Heart left ventricle (tissue), 16 donors: ENCODE results near the gene MS4A15. TPM values are rescaled to one million over a fixed set of nuclear protein-coding genes. Genes with fewer than 3 reads are reported as not detected.
"Not testable (repeated sequence)": the region's sequence is repeated elsewhere in the genome, so short reads cannot be mapped to it uniquely, and the experiment has no call there.

Experiments
- ATAC-seq, 4 donors: fragments of 200-7000 bp; cut with Tn5 transposase; one replicate each; pipeline ENCODE4 v1.9.1; 2020 to 2022; ENCODE audit warnings: moderate library complexity in 4 of 4, mild to moderate bottlenecking in 3 of 4, moderate number of reproducible peaks in 1 of 4
- DNase-seq, 5 donors: peaks; one replicate each; pipeline ENCODE4 v3.0.0-alpha.2; 2020
- H3K27ac ChIP-seq, 12 donors: fragments of 200-600 bp; sonication (generic) in 4 of 12; one replicate each; pipeline versions ENCODE4 v1.5.0 to v1.8.0; 2016 to 2022; ENCODE audit warnings: mild to moderate bottlenecking in 2 of 12
- H3K27me3 ChIP-seq, 9 donors: fragments of 200-600 bp; sonication (generic) in 2 of 9; one replicate each; pipeline versions ENCODE4 v1.5.1 to v1.8.0; 2016 to 2022; ENCODE audit warnings: mild to moderate bottlenecking in 3 of 9
- H3K36me3 ChIP-seq, 9 donors: fragments of 200-600 bp; sonication (generic) in 2 of 9; one replicate each; pipeline versions ENCODE4 v1.5.0 to v1.8.0; 2018 to 2022; ENCODE audit warnings: mild to moderate bottlenecking in 2 of 9
- H3K4me1 ChIP-seq, 12 donors: fragments of 200-600 bp; sonication (generic) in 4 of 12; one replicate each; pipeline versions ENCODE4 v1.5.0 to v1.8.0; 2016 to 2022; ENCODE audit warnings: mild to moderate bottlenecking in 3 of 12
- H3K4me3 ChIP-seq, 12 donors: fragments of 200-600 bp; sonication (generic) in 4 of 12; one replicate each; pipeline versions ENCODE4 v1.5.0 to v1.8.0; 2017 to 2022; ENCODE audit warnings: mild to moderate bottlenecking in 9 of 12, moderate library complexity in 4 of 12
- H3K9me3 ChIP-seq, 12 donors: fragments of 200-600 bp; sonication (generic) in 4 of 12; one replicate each; pipeline versions ENCODE4 v1.5.0 to v1.8.0; 2016 to 2022; ENCODE audit warnings: mild to moderate bottlenecking in 1 of 12
- POLR2A ChIP-seq, 2 donors: fragments of 450-650 bp; IDR thresholded peaks; one replicate each; pipeline ENCODE4 v1.6.1; 2017; ENCODE audit warnings: antibody characterized with exemption in 2 of 2, mild to moderate bottlenecking in 2 of 2, moderate library complexity in 2 of 2
- WGBS, 4 donors: extraction: QIAGEN DNeasy Blood & Tissue Kit in 2 of 4; methylation state at CpG; one replicate each; pipeline versions ENCODE4 v1.1.5 to v1.1.7; 2013 to 2018; 5-methylcytosine and 5-hydroxymethylcytosine counted together
- intact Hi-C, 10 donors: fragments of 100-400 bp; cut with DNase I; formaldehyde crosslinking; loops; one replicate each; pipeline versions ENCODE4 v1.11.1 to v1.14.2; 2022
- polyA plus RNA-seq, 2 donors: library from polyadenylated mRNA; stranded (reverse); fragments of 200-250 nt; gene quantifications; one replicate each; pipeline ENCODE4 v1.2.3, GENCODE V29; 2013
- total RNA-seq, 9 donors: library from RNA; depleted of rRNA in 2 of 9; stranded (reverse); fragments of >200 nt in 2 of 9; fragmentation: NEBNext Ultra II Directional in 3 of 9; extraction: Animal tissue kit (Norgen Biotek cat#: 25700) in 3 of 9; gene quantifications; one replicate each; pipeline versions ENCODE4 v1.1.0 to v1.2.4, GENCODE V29; 2016 to 2023
- TF ChIP-seq, protein P1 (sequence below), 12 donors: fragments of 200-600 bp; sonication (generic) in 4 of 12; IDR thresholded peaks; one replicate each; pipeline versions ENCODE4 v1.5.0 to v1.8.0; 2018 to 2022; ENCODE audit warnings: antibody characterized with exemption in 12 of 12, mild to moderate bottlenecking in 5 of 12
- donor health status: ischemic (EF 13 %, LVEDD 7.1; RV severe dilation, severe dysfunction).
- donor health status: healthy with polysubstance abuse.
- donor health status: DM: no; HTN: yes; CAD: no.
- donor health status: DM: no; HTN: no; CAD: no.
- donor health status: ischemic (EF 25% LVEDD 6.9; RV normal size, moderate dysfunction).
- donor health status: ischemic (EF 25% LVEDD 5.7; RV mildly dilated, moderate dysfunction).
- donor health status: healthy.
- donor health status: DM: yes; HTN: yes; CAD: no.
- donor health status: ischemic (EF 35%, LVEDD 5.7; RV mildly dilated, moderate dysfunction).
- donor health status: nonischemic (EF 11% LVEDD 7.7; RV severe dilation, severe dysfunction).
- donor health status: DM: yes; HTN: yes; CAD: no.
- donor health status: PGD.
- donor health status: ischemic (EF 29% LVEDD 5.4; RV normal size, mild dysfunction).
- donor health status: nonischemic (EF 23%, LVEDD 6.1; RV moderate dilation, normal function).

MS4A15 gene
- total and polyA plus RNA-seq, 11 donors, result not detected

DNA sequence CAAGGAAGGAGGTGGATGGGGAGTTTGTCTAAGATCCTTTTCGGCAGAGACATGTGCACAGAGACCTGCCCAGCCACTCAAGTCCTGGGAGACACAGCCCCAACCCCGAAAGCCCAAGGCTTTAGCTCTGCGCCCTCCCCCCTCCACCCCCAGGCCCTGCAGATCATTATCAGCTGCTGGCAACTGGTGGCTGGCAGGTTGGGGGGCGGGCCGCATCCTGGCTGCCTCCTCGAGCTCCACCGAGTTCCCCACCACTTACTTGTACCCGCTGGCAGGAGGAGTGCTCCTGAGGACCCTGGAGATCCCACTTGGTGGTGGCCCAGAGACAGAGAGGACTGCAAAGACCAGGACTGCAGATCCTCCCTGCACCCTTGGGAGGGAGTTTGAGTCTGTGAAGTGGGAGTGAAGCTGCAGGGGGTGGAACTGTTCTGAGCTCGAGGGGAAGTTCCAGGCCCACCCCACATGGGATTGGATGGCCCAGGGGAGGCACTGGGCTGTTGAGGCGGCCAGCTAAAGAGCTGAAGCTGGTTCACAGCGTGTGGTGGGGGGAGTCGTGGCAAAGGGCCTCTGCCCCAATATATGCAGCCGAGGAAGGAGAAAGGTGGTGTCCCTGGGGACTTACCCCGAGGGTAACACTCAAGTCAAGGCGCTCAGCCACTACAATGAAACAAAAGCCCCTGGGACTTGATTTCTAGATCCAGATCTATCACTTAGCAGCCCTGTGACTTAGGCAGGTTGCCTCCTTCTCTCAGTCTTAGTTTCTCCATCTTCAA, 65.3 kb downstream of the MS4A15 start:
- WGBS, 4 donors, result 65 to 75% (median 70%) methylated on average over 8 to 15 of the region's 15 CpGs
- TF ChIP-seq POLR2A (IDR thresholded peaks at IDR 0.05), result no peak
- TF ChIP-seq, protein P1, sequence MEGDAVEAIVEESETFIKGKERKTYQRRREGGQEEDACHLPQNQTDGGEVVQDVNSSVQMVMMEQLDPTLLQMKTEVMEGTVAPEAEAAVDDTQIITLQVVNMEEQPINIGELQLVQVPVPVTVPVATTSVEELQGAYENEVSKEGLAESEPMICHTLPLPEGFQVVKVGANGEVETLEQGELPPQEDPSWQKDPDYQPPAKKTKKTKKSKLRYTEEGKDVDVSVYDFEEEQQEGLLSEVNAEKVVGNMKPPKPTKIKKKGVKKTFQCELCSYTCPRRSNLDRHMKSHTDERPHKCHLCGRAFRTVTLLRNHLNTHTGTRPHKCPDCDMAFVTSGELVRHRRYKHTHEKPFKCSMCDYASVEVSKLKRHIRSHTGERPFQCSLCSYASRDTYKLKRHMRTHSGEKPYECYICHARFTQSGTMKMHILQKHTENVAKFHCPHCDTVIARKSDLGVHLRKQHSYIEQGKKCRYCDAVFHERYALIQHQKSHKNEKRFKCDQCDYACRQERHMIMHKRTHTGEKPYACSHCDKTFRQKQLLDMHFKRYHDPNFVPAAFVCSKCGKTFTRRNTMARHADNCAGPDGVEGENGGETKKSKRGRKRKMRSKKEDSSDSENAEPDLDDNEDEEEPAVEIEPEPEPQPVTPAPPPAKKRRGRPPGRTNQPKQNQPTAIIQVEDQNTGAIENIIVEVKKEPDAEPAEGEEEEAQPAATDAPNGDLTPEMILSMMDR (IDR thresholded peaks at IDR 0.05), result no peak
- H3K4me1 ChIP-seq, result peaks cover 0 to 3% (median 0%) of the 10 kb centered on the region in 12 donors
- intact Hi-C loops, result no loop called here
- no peaks in the 10 kb centered on the region for H3K36me3 ChIP-seq
- H3K27ac ChIP-seq, result no peak overlapping the region
- H3K27me3 ChIP-seq, result no peaks in the 10 kb centered on the region
- ATAC-seq (no peak), DNase-seq (no peak)
- peaks cover 0 to 7% (median 3%) of the 10 kb centered on the region in 12 donors for H3K9me3 ChIP-seq
- no peak overlapping the region for H3K4me3 ChIP-seq

DNA sequence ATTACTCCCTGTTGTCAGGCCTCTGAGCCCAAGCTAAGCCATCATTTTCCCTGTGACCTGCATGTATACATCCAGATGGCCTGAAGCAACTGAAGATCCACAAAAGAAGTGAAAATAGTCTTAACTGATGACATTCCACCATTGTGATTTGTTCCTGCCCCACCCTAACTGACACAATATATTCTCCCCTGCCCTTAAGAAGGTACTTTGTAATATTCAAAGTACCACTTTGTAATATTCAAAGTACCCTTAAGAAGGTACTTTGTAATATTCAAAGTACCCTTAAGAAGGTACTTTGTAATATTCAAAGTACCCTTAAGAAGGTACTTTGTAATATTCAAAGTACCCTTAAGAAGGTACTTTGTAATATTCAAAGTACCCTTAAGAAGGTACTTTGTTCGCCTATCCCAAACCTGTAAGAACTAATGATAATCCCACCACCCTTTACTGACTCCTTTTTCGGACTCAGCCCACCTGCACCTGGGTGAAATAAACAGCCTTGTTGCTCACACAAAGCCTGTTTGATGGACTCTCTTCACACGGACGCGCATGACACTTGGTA, 67.2 kb downstream of the MS4A15 start:
- H3K9me3 ChIP-seq, DNase-seq, intact Hi-C loops, H3K27ac ChIP-seq, H3K4me1 ChIP-seq, H3K27me3 ChIP-seq, H3K36me3 ChIP-seq, H3K4me3 ChIP-seq, ATAC-seq: not testable (repeated sequence)
- 90 to 99% (median 94%) methylated on average over 5 of the region's 5 CpGs for WGBS, 4 donors

DNA sequence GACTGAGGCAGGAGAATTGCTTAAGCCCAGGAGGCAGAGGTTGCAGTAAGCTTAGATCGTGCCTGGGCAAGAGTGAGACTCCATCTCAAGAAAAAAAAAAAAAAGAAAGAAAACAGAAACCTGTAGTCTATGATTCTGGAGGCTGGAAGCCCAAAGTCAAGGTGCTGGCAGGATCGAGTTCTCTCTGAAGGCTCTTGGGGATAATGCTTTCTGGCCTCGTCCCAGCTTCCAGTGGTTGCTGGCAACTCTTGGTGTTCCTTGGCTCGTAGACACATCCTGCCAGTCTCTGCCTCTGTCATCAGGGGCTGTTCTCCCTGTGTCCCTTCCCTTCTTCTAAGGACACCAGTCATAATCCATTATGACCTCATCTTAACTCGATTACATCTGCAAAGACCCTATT, 68.5 kb downstream of the MS4A15 start:
- TF ChIP-seq POLR2A (IDR thresholded peaks at IDR 0.05), result no peak
- TF ChIP-seq, protein P1 (IDR thresholded peaks at IDR 0.05), result no peak
- WGBS, 4 donors, result 84 to 90% (median 88%) methylated on average over 5 of the region's 5 CpGs
- Histone ChIP-seq H3K4me3 (no peak overlapping the region), H3K27ac (no peak overlapping the region), H3K27me3 (no peaks in the 10 kb centered on the region), H3K9me3 (no peaks in the 10 kb centered on the region), H3K36me3 (no peaks in the 10 kb centered on the region), H3K4me1 (peaks cover 0 to 3% (median 0%) of the 10 kb centered on the region in 12 donors)
- no peak for DNase-seq
- no peak for ATAC-seq
- intact Hi-C loops, result loop anchor here in 1 of 10 donors (5.0 kb wide), 1 partner anchor 38 kb away; the partner anchor contains the start of gene MS4A10

DNA sequence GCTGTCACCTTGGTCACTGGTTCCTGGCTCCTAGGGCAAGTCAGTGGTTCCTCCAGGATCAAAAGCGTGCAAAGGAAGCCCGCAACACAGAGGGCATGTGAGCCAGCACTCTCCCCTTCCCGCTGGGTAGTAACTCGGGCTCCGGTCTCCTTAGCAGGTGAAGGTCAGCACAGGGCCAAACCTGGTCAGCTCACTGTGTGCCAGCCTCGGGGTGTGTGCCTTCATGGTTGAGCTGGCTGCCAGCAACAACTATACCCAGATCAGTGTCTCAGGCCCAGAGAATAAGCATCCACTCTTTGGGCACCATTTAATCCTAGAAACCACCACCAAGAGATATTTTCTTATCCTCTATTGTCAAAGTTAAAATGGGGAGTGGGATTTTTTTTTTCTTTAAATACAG, 69.1 kb downstream of the MS4A15 start:
- Histone ChIP-seq H3K36me3 (no peaks in the 10 kb centered on the region), H3K4me3 (no peak overlapping the region), H3K27me3 (no peaks in the 10 kb centered on the region), H3K4me1 (peaks cover 0 to 3% (median 0%) of the 10 kb centered on the region in 12 donors), H3K27ac (no peak overlapping the region), H3K9me3 (no peaks in the 10 kb centered on the region)
- no peak for ATAC-seq
- no peak for TF ChIP-seq POLR2A (IDR thresholded peaks at IDR 0.05)
- TF ChIP-seq, protein P1 (IDR thresholded peaks at IDR 0.05), result no peak
- no peak for DNase-seq
- 68 to 95% (median 76%) methylated on average over 4 to 6 of the region's 6 CpGs for WGBS, 4 donors
- intact Hi-C loops, result loop anchor here in 1 of 10 donors (5.0 kb wide), 1 partner anchor 38 kb away; the partner anchor contains the start of gene MS4A10

Other genes starting within 250 kb of the MS4A15 start
- gene MS4A13, start 241.5 kb upstream of the MS4A15 start, total RNA-seq, result not detected
- gene MS4A13, start 241.5 kb upstream of the MS4A15 start, polyA plus RNA-seq, result not detected
- gene MS4A8, start 57.3 kb upstream of the MS4A15 start, total RNA-seq, result not detected
- gene MS4A8, start 57.3 kb upstream of the MS4A15 start, polyA plus RNA-seq, result not detected
- not detected for gene MS4A18, start 32.1 kb upstream of the MS4A15 start, total RNA-seq
- not detected for gene MS4A18, start 32.1 kb upstream of the MS4A15 start, polyA plus RNA-seq
- not detected for gene MS4A10, start 28.5 kb downstream of the MS4A15 start, total RNA-seq
- gene MS4A10, start 28.5 kb downstream of the MS4A15 start, polyA plus RNA-seq, result not detected
- gene CCDC86, start 85.2 kb downstream of the MS4A15 start, total RNA-seq, result 10 to 100 TPM in 5 of 9 donors, 1 to 10 TPM in 4; 6.0 to 26.7 (median 10.1) TPM
- 10 to 100 TPM in 1 of 2 donors, 1 to 10 TPM in 1; 8.1 to 33.3 TPM for gene CCDC86, start 85.2 kb downstream of the MS4A15 start, polyA plus RNA-seq
- 1 to 10 TPM in 8 of 9 donors, under 1 TPM in 1; 0.61 to 7.9 (median 1.4) TPM for gene PTGDR2, start 99.1 kb downstream of the MS4A15 start, total RNA-seq
- gene PTGDR2, start 99.1 kb downstream of the MS4A15 start, polyA plus RNA-seq, result 1 to 10 TPM in 1 of 2 donors, under 1 TPM in 1; 0.76 to 4.3 TPM
- under 1 TPM in 2 of 9 donors, not detected in 7; 0.30 to 0.95 TPM for gene ZP1, start 110.7 kb downstream of the MS4A15 start, total RNA-seq
- gene ZP1, start 110.7 kb downstream of the MS4A15 start, polyA plus RNA-seq, result under 1 TPM; 0.15 to 0.33 TPM
- 10 to 100 TPM; 30.8 to 72.0 (median 40.8) TPM for gene PRPF19, start 149.7 kb downstream of the MS4A15 start, total RNA-seq
- 10 to 100 TPM; 35.5 to 62.2 TPM for gene PRPF19, start 149.7 kb downstream of the MS4A15 start, polyA plus RNA-seq
- gene TMEM109, start 157.3 kb downstream of the MS4A15 start, total RNA-seq, result 100 to 1,000 TPM in 4 of 9 donors, 10 to 100 TPM in 5; 82.9 to 123 (median 96.3) TPM
- gene TMEM109, start 157.3 kb downstream of the MS4A15 start, polyA plus RNA-seq, result 100 to 1,000 TPM in 1 of 2 donors, 10 to 100 TPM in 1; 71.8 to 131 TPM
- gene TMEM132A, start 167.6 kb downstream of the MS4A15 start, total RNA-seq, result 10 to 100 TPM in 2 of 9 donors, 1 to 10 TPM in 7; 3.1 to 16.1 (median 8.5) TPM
- 1 to 10 TPM; 7.0 to 8.9 TPM for gene TMEM132A, start 167.6 kb downstream of the MS4A15 start, polyA plus RNA-seq
- gene SLC15A3, start 195.3 kb downstream of the MS4A15 start, total RNA-seq, result 10 to 100 TPM; 11.9 to 85.1 (median 19.1) TPM
- 10 to 100 TPM; 14.8 to 26.4 TPM for gene SLC15A3, start 195.3 kb downstream of the MS4A15 start, polyA plus RNA-seq
- 1 to 10 TPM in 2 of 9 donors, under 1 TPM in 6, not detected in 1; 0.12 to 6.1 (median 0.40) TPM for gene CD6, start 214.8 kb downstream of the MS4A15 start, total RNA-seq
- under 1 TPM; 0.08 to 0.19 TPM for gene CD6, start 214.8 kb downstream of the MS4A15 start, polyA plus RNA-seq